ENCODE results near the gene TRIM44.

Gene TRIM44

DNA sequence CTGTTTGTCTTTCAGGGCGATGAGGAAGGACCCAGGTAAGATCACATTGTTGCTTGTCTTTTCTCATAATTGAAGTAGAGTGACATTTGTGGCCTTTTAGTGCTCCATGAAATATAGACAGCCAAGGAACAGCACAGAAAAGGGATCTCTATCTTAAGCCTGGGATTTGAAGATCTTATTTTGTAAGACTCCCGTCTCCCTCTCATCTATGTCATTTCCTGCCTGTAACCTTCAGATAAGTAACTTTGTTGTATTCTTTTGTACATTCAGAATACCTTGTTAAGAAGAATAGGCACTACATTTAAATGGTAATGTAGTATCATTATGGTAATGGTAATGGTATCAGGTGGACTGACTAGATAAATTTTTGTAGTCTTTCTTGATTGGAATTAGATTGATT, 72.8 kb downstream of the TRIM44 start:
- in situ Hi-C loops (cut with MboI; ENCODE audit: low pct_unique_long_range_greater_than_20kb, low sequenced_read_pairs, unreplicated experiment): no loop called here
- no peak for DNase-seq (ENCODE audit: low spot score)
- TF ChIP-seq, protein P1, sequence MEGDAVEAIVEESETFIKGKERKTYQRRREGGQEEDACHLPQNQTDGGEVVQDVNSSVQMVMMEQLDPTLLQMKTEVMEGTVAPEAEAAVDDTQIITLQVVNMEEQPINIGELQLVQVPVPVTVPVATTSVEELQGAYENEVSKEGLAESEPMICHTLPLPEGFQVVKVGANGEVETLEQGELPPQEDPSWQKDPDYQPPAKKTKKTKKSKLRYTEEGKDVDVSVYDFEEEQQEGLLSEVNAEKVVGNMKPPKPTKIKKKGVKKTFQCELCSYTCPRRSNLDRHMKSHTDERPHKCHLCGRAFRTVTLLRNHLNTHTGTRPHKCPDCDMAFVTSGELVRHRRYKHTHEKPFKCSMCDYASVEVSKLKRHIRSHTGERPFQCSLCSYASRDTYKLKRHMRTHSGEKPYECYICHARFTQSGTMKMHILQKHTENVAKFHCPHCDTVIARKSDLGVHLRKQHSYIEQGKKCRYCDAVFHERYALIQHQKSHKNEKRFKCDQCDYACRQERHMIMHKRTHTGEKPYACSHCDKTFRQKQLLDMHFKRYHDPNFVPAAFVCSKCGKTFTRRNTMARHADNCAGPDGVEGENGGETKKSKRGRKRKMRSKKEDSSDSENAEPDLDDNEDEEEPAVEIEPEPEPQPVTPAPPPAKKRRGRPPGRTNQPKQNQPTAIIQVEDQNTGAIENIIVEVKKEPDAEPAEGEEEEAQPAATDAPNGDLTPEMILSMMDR (IDR thresholded peaks at IDR 0.05; ENCODE audit: extremely low read depth, insufficient read depth, missing control alignments): no peak

DNA sequence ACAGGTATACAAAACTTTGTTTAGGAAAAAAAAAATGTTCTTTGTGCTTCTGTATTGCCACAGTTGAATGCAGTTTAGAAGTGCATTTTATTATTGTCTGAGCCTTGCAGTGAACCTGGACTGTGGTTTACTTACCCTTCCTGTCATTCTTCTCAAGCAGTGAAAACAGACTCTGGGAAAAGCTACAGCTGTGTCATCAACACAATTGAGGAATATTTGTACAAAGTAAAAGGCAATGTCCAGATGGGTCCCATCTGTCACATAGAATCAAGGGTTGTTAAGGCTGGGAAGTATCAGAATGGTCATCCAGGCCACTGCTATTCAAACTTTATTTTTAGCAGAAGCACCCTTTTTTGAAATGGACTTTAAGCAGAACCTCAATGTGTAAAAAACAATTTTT, 73.3 kb downstream of the TRIM44 start:
- no peak for DNase-seq (ENCODE audit: low spot score)
- TF ChIP-seq, protein P1 (IDR thresholded peaks at IDR 0.05; ENCODE audit: extremely low read depth, insufficient read depth, missing control alignments): no peak
- in situ Hi-C loops (cut with MboI; ENCODE audit: low pct_unique_long_range_greater_than_20kb, low sequenced_read_pairs, unreplicated experiment): no loop called here

DNA sequence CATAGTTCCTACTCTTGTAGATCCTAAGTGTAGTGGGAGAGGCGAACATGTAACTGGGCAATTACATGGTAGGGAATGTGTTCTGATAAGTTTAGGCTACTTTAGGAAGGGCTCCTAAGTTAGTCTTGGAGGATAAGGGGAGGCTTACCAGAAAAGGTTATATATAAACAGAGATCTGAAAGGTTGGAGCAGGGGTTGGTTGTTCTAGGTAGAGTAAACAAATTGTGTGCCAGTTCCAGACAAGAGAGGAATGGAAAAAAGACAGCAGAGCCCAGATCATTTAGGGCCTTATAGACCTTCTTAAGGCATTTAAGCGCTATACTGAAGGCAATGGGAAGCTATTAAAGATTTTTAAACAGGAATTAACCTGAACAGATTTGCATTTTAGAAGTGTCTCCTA, 74.4 kb downstream of the TRIM44 start:
- in situ Hi-C loops (cut with MboI; ENCODE audit: low pct_unique_long_range_greater_than_20kb, low sequenced_read_pairs, unreplicated experiment): no loop called here
- TF ChIP-seq, protein P1 (IDR thresholded peaks at IDR 0.05; ENCODE audit: extremely low read depth, insufficient read depth, missing control alignments): no peak
- DNase-seq (ENCODE audit: low spot score): no peak

DNA sequence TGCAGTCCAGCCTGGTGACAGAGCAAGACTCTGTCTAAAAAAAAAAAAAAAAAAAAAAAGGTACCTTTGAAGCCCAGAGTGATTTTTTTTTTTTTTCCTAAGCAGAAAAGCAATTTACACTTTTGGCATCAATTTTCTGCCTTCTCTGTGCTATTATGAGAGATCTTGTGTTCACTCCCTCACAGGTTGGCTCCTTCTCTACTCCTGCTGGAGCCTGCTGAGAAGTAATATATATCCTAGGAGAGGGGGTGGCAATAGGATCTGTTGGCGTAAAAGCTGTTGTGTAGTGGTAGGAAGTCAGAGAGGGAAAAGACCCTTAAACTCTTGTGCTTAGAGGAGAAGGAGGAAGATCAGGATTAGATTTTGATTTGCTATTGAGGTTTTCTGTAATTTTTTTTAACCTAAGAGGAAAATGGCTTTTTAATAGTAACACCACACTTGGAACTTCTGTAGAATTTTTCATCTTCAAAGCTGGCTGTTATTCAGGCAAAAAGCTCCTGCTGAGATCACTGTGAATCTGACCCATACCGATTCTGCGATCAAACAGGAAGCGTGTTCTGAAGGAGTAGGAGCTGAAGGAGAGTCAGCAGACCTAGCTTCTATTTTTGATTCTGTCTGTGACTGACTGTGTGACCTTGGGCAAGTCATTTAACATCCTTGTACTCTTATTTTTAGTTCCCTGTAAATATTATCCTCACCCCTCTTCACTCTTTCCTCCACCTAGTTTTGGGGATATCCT, 77.7 kb downstream of the TRIM44 start:
- DNase-seq (ENCODE audit: low spot score): no peak
- TF ChIP-seq, protein P1 (IDR thresholded peaks at IDR 0.05; ENCODE audit: extremely low read depth, insufficient read depth, missing control alignments): no peak
- in situ Hi-C loops (cut with MboI; ENCODE audit: low pct_unique_long_range_greater_than_20kb, low sequenced_read_pairs, unreplicated experiment): no loop called here

DNA sequence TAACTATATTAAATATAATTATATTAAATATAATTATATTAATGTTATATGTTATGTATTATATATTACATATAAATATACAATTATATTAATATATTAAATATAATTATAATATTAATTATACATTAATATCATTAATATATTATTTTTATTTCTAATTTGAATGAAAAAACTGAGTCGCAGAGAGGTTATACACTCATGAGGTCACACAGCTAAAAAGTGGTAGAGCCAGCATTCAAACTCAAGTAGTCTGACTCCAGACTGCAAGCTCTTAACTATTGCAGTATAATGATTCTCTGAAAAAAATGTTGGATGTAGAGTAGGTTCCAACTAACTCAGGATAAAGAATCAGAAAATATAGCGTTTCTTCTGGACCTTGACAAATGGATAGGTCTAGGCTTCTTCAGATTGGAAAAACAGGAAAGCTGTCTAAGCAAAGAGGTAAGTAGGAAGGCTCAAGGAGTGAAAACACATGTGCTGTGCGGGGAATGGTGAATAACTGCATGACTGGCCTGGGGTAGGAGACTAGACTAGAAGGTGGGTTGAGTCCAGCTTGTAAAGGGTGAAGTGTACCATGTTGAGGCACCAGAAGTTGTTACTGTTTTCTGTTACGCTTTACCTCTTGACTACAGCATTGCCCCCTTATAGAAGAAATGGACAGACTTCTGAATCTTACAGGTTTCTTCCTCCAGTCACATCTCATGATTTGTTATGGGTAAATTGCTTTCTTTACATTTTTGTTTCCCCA, 80.3 kb downstream of the TRIM44 start:
- DNase-seq (ENCODE audit: low spot score): no peak
- in situ Hi-C loops (cut with MboI; ENCODE audit: low pct_unique_long_range_greater_than_20kb, low sequenced_read_pairs, unreplicated experiment): no loop called here
- TF ChIP-seq, protein P1 (IDR thresholded peaks at IDR 0.05; ENCODE audit: extremely low read depth, insufficient read depth, missing control alignments): no peak

DNA sequence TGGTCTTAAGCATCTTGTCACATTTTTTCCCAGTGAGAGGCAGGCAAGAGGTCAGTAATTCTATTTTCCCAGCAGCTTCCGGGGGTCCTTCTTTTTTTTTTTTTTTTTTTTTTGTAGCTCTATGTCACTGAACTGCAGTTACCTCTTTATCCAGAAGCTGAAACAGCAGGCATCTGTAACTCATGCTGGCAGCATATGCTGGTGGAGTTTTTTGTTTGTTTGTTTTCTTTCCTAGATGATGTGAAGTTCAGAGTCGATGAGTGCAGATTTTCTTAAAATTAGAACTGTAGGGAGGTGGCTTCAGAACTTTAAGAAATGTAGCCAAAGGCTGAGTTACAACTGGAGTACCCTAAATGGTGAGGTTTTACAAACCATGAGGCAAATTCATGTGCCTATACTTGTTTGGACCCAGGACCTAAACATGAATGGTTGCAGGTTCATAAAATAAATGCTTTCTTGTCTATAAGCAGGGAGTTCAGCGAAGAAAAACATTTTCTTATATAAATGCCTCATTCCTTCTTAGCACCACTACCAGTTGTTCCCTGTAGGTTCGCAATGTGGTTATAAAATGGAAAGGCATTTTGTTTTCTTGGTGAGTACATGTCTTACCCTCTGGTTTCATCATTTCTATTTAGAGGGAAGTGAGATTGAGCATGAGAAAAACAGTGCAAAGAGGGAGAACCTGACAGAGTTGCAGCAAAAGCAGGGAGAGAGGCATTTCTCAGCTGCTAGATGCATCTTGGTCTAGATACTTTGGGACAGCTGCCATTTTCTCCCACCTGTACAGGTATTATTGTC, 84.0 kb downstream of the TRIM44 start:
- TF ChIP-seq, protein P1 (IDR thresholded peaks at IDR 0.05; ENCODE audit: extremely low read depth, insufficient read depth, missing control alignments): no peak
- in situ Hi-C loops (cut with MboI; ENCODE audit: low pct_unique_long_range_greater_than_20kb, low sequenced_read_pairs, unreplicated experiment): no loop called here
- DNase-seq (ENCODE audit: low spot score): no peak

Measured in GM13977 (cell line).